ENCODE measurements around the gene POU3F3. TPM values are rescaled to one million over a fixed set of nuclear protein-coding genes. Genes with fewer than 3 reads are reported as not detected.
A peak's percentile ranks its signal among the peaks of the same experiment; 100 is the strongest.

The POU3F3 gene
- total RNA-seq, 2 donors from 2014 or later: 1.4 to 2.0 TPM

DNA sequence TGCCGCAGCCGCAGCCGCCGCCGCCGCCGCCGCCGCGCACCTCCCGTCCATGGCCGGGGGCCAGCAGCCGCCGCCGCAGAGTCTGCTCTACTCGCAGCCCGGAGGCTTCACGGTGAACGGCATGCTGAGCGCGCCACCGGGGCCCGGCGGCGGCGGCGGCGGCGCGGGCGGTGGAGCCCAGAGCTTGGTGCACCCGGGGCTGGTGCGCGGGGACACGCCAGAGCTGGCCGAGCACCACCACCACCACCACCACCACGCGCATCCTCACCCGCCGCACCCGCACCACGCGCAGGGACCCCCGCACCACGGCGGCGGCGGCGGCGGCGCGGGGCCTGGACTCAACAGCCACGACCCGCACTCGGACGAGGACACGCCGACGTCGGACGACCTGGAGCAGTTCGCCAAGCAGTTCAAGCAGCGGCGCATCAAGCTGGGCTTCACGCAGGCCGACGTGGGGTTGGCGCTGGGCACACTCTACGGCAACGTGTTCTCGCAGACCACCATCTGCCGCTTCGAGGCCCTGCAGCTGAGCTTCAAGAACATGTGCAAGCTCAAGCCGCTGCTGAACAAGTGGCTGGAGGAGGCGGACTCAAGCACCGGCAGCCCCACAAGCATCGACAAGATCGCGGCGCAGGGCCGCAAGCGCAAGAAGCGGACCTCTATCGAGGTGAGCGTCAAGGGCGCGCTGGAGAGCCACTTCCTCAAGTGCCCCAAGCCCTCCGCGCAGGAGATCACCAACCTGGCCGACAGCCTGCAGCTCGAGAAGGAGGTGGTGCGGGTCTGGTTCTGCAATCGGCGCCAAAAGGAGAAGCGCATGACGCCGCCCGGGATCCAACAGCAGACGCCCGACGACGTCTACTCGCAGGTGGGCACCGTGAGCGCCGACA is 2.4 kb downstream of the POU3F3 start:
- peaks cover 4 to 11% of the 10 kb centered on the region in 2 donors for H3K4me1 ChIP-seq (ENCODE audit: control insufficient read depth in 1 of 2, low read depth in 2 of 2)
- TF ChIP-seq, protein P1, sequence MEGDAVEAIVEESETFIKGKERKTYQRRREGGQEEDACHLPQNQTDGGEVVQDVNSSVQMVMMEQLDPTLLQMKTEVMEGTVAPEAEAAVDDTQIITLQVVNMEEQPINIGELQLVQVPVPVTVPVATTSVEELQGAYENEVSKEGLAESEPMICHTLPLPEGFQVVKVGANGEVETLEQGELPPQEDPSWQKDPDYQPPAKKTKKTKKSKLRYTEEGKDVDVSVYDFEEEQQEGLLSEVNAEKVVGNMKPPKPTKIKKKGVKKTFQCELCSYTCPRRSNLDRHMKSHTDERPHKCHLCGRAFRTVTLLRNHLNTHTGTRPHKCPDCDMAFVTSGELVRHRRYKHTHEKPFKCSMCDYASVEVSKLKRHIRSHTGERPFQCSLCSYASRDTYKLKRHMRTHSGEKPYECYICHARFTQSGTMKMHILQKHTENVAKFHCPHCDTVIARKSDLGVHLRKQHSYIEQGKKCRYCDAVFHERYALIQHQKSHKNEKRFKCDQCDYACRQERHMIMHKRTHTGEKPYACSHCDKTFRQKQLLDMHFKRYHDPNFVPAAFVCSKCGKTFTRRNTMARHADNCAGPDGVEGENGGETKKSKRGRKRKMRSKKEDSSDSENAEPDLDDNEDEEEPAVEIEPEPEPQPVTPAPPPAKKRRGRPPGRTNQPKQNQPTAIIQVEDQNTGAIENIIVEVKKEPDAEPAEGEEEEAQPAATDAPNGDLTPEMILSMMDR (IDR thresholded peaks at IDR 0.05): no peak

DNA sequence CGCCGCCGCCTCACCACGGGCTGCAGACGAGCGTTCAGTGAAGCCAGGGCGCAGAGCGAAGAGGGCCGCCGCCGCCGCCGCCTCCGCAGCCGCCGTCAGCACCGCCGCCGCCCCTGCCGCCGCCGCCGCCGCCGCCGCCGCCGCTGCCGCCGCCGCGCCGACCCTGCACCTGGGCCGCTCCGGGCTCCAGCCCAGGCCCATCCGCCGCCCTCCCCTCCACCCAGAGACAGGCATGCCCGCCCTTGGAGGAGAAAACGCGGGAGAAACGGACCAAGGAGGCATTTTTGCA is 3.0 kb downstream of the POU3F3 start:
- Histone ChIP-seq H3K4me1 (ENCODE audit: control insufficient read depth in 1 of 2, low read depth in 2 of 2) (peaks cover 6 to 11% of the 10 kb centered on the region in 2 donors), H3K36me3 (no peaks in the 10 kb centered on the region), H3K27me3 (replicated peaks; ENCODE audit: insufficient read depth) (no peaks in the 10 kb centered on the region), H3K9me3 (no peaks in the 10 kb centered on the region), H3K27ac (no peak overlapping the region), H3K4me3 (peak overlapping the region; percentile 15)
- TF ChIP-seq, protein P1 (IDR thresholded peaks at IDR 0.05): no peak
- DNase-seq (ENCODE audit: low spot score) (no peak), ATAC-seq (ENCODE audit: insufficient number of reproducible peaks, low FRiP score, low read depth) (no peak)

More for the DNA sequence above, 2.4 kb downstream of the POU3F3 start:
- no peak for DNase-seq (ENCODE audit: low spot score)
- no peak overlapping the region for H3K27ac ChIP-seq
- H3K4me3 ChIP-seq: no peak overlapping the region
- no peak for ATAC-seq (ENCODE audit: insufficient number of reproducible peaks, low FRiP score, low read depth)
- no peaks in the 10 kb centered on the region for H3K36me3 ChIP-seq
- no peaks in the 10 kb centered on the region for H3K9me3 ChIP-seq
- H3K27me3 ChIP-seq (replicated peaks; ENCODE audit: insufficient read depth): no peaks in the 10 kb centered on the region

- no peak for DNase-seq (ENCODE audit: low spot score)
- H3K4me1 ChIP-seq (ENCODE audit: control insufficient read depth in 1 of 2, low read depth in 2 of 2): peaks cover 10 to 11% of the 10 kb centered on the region in 2 donors
- TF ChIP-seq, protein P1 (IDR thresholded peaks at IDR 0.05): no peak
- no peaks in the 10 kb centered on the region for H3K36me3 ChIP-seq
- no peak overlapping the region for H3K27ac ChIP-seq
- H3K9me3 ChIP-seq: no peaks in the 10 kb centered on the region
- ATAC-seq (ENCODE audit: insufficient number of reproducible peaks, low FRiP score, low read depth): no peak
- no peaks in the 10 kb centered on the region for H3K27me3 ChIP-seq (replicated peaks; ENCODE audit: insufficient read depth)
- H3K4me3 ChIP-seq: peak overlapping the region; percentile 15
Observed at GRCh38 chr2:104857262-104858005, 3.5 kb downstream of the POU3F3 start.

DNA sequence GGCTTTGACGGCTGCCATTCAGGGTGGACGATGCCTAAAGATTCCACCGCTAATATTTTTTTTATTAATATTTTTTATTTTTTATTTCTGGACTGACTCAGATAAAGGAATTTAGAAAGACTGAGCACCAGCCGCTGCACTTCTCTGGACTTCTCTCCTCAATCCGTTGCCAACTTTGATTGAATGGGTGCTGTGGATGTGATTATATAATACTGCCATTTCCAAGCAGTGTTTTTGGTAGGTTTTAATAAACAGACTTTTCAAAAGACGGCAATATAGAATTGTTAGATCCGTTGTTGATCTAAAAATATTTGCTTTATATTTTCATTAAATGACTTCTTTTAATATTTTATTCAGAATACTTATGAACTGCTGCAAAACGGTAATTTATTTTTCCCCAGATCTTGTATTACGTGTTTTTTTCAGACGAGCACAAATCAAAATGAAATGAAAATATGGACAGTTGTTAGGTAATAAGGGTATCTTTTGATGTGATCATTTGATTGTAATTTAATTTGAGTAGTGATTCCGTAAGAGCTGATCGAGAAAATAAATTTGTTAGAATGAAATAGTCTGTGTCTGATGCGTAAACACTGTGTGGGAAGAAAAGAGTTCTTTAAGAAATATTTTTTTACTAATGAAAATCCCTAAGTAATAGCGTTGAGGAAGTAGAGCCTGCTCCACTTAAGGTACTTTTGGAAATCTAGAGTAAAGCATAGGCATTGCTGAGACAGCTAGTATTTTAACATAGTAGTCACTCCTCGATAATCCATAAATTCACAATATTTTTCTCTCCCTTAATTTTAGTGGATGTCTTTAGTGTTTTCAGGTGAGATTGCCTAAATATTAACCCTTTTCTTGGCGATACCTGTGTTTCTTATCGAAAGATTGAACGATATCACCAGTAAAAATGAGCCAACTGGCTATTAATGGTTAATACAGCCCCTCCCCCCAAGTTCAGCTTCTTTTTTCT is 4.4 kb downstream of the POU3F3 start:
- H3K27me3 ChIP-seq (replicated peaks; ENCODE audit: insufficient read depth): no peaks in the 10 kb centered on the region
- H3K9me3 ChIP-seq: no peaks in the 10 kb centered on the region
- TF ChIP-seq, protein P1 (IDR thresholded peaks at IDR 0.05): no peak
- H3K4me3 ChIP-seq: no peak overlapping the region
- DNase-seq (ENCODE audit: low spot score): no peak
- peaks cover 10 to 11% of the 10 kb centered on the region in 2 donors for H3K4me1 ChIP-seq (ENCODE audit: control insufficient read depth in 1 of 2, low read depth in 2 of 2)
- no peak for ATAC-seq (ENCODE audit: insufficient number of reproducible peaks, low FRiP score, low read depth)
- no peaks in the 10 kb centered on the region for H3K36me3 ChIP-seq
- H3K27ac ChIP-seq: no peak overlapping the region
